Measurements from ENCODE around the gene MYBPH. TPM values are rescaled to one million over a fixed set of nuclear protein-coding genes. Genes with fewer than 3 reads are reported as not detected.

The MYBPH gene, protein sequence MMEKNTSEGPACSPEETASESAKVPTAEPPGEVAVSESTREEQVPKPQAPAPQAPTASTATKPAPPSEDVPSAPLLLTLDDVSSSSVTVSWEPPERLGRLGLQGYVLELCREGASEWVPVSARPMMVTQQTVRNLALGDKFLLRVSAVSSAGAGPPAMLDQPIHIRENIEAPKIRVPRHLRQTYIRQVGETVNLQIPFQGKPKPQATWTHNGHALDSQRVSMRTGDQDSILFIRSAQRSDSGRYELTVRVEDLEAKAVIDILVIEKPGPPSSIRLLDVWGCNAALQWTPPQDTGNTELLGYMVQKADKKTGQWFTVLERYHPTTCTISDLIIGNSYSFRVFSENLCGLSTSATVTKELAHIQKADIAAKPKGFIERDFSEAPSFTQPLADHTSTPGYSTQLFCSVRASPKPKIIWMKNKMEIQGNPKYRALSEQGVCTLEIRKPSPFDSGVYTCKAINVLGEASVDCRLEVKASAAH
- 278 TPM for polyA plus RNA-seq (ENCODE audit: insufficient read length)

DNA sequence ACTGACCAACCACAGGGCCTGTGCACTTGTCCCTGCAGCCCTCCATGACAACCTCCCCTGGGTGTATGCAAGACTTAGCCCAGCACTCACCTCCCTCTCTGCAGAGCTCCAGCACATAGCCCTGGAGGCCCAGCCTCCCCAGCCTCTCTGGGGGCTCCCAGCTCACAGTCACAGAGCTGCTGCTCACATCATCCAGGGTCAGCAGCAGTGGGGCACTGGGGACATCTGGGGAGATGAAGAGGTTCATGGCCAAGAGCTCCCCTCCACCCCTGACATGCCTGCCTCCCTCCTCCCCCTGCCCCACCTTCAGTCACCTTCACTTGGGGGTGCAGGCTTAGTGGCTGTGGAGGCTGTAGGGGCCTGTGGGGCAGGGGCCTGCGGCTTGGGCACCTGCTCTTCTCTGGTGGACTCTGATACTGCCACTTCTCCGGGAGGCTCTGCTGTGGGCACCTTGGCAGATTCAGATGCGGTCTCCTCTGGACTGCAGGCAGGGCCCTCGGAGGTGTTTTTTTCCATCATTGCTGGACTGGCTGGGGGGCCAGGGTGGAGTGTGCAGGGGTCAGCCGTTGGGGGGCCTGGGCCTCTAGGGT, at the start of gene MYBPH:
MYBPH (minus strand) TSS at position 590 of the 590 bp plus-strand sequence; CDS start at position 519, 71 bp downstream.
- DNase-seq (ENCODE audit: low read depth): no peak

DNA sequence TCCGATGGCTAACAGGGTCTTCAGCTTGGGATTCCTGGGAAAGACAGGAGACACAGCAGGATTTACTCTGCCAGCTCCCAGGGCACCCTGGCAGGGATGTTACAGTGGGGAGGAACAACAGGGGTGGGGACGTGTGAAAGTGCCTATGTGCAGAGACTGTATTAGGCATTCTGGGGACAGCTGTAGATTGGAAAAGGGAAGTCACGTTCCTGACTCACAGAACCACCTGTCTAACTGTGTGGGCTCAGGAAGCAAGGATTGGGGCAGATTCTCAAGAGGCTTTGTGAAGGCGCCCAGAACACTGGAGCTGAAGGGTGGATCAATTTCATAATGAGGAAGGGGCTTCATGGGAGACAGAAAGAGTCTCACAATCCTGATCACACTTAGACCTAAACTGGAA, 49.4 kb upstream of the MYBPH start:
- no peak for DNase-seq (ENCODE audit: low read depth)

DNA sequence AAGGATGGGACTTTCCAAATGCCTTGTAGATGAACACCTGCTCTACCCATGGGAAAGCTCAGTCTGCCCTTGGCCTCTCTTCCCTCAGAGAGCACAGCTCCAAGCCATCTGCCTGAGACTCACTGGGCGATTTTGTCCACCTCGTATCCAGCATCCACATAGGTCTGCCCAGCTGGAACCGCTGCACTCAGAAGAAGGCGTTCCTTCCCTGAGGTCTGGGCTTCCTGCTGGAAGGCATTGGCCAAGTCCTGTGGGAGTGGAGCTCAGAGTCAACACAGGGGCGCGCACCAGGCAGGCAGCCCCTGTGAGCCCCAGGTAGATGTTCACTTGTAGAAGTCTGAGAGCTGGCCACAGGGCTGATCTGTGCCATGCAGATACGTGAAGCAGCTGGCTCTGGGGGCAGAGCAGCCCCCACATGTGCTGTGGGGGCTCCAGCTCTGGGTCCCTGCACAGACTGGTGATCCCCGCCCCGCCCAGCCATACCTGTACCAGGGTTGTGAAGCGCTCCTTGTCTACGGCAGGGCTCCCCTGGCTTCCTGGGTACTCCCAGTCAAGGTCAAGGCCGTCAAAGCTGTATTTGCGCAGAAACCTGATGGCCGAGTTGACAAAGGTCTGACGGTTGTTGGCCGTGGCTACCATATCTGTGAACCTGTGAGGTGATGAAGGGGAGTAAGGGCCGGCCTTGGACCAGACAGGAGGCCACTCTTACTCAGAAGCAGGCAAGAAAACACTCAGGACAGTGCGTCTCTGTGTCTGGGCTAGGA, 47.6 kb upstream of the MYBPH start:
- DNase-seq (ENCODE audit: low read depth): no peak

DNA sequence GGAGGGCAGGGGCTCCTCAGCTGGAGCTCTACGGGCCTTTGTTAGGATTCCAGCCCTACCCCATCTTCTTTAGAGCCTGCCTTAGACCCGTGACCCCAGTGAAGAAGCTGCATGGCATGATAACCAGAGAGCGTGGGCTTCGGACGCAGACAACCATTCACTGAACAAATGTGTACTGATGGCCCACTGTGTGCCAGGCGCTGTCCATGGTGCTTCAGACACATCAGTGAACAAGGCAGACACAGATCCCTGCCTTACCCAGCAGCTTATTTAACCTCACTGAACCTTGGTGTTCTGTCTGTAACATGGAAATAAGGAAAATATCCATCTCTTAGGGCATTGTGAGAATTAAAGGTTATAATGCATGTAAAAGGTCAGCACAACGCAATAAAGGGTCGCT, 44.3 kb upstream of the MYBPH start:
- no peak for DNase-seq (ENCODE audit: low read depth)

DNA sequence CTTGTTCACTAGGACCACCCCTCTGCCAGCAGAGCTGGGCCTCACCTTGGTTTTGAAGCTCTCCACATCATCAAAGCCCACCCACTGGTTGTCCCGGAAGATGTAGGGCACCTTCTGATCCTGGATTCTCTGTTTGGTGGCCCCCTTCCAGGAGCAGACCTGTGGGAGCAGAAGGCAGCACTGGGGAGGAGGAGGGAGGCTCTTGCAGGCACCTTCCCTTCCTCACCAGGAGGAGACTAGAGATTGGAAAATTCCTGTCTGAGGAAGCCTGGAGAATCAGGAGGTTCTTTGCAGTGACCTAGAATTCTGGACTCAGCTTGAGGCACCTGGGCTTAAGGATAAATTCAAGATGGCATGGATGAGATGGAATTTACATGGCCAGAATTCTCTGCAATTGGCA, 43.5 kb upstream of the MYBPH start:
- DNase-seq (ENCODE audit: low read depth): no peak

DNA sequence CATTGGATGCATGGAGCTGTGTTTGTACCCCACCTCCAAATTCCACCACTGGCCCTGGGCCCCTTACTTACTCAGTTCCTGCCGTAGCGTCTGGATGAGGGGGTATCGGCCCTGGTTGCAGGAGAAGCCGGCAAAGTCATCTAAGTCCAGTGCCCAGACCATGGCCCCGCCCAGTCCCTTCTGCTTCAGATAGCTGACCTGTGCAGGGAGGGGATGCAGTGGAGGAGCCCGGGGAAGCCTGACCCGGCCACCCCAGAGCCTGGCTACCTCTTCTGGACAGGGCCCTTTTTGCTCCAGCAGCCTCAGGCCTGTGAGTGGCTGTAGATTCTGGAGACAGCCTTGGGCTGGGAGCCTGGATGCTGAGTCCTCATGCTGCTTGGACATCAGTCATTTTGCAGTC, 42.0 kb upstream of the MYBPH start:
- no peak for DNase-seq (ENCODE audit: low read depth)

DNA sequence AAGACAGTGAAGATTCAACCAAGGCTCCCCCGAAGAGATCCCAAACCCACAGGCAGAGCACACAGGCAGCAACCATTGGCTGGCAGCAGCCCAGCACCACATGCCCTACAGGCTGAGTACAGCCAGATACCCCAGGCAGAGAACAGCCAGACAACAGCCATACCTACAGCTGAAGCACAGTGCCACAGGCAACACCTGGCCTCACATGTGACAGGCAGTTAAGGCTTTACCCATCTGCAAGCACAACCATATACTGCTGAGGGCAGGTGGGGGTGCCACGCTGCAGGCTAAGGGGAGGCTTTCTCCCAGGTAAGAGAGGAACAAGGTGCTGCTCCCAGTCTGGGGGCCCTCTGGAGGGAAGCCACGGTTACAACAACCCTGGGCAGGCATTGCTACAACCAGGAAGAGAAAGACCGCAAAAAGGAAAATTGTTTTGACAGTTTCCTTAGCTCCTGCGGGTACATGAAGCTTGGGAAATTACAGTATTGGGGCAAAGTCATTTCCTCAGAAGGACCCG, 41.6 kb upstream of the MYBPH start:
- no peak for DNase-seq (ENCODE audit: low read depth)

DNA sequence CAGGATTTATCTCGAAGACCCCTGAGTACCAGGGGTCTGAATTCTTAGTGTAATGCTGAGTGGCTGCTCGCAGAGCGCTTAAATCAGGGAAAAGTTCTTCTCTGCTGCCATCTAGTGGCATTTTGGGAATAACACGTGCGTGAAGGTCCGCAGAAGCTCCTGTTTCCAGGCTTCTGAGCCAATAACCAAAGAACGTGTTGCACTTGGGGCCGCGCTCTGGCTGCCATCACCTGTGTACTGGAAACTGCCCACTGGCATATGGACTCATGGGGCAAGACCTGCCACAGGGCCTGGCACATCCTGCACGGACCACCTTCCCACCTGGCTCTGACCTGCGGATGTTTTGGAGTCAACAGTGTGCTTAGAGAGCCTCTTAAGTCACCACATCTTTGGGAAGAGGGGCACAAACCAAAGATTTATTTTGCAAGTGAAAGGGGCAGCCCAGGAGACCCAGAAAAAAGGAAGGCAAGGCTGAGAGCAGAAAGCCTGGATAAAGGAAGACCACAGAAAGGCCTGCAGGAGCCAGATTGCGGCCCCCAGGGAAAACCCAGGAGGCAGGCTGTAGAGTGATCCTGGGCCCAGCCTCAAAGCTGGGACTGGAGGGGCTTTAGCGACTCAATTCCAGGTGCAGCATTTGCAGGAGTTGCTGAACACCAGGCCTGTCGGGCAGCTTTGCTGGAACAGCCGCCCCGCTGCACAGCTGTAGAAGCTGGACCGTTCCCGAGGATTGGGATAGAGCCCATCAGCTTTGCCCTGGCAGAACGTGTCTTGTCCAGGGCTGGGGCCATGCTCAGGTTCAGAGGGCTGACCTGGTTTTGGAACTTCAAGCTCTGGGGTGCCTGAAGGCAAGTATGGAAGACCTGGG, 40.9 kb upstream of the MYBPH start:
- DNase-seq (ENCODE audit: low read depth): peak; percentile 51

DNA sequence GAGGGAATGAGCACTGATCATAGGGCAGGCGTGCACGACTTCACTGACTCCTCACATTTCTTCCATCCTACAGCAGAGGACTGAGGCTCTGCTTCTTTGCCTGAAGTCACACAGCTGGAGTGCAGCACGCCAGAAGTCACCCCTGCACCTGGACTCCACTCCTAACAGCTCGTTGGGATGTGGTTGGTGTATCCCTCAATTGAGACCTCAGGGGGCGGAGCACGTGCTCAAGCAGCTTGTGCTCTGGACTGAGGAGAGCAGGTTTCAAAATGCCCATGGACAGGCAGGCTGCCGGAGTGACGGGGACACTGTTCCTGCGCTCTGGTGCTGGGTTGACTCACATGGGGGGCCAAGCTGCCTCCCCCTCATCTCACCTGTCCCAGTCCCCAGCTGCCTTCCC, 39.9 kb upstream of the MYBPH start:
- no peak for DNase-seq (ENCODE audit: low read depth)

DNA sequence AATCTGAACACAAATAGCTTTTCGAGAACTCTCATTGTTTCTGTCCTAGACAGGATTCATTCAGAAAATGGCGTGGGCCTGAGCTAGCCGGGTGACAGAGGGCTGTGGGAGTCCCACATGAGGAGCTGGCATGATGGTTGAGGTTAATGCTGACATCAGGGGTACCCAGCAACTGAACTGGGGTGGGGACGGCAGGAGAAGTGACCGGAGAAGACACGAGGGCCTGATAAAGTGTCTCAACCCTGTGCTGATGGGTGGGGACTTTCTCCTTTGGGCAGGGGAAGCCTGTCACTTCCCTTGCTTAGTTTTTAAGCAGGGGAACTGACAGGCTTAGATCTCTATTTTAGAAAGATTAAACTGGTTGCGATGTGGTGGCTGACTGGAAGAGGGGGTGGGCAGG, 39.2 kb upstream of the MYBPH start:
- DNase-seq (ENCODE audit: low read depth): no peak

DNA sequence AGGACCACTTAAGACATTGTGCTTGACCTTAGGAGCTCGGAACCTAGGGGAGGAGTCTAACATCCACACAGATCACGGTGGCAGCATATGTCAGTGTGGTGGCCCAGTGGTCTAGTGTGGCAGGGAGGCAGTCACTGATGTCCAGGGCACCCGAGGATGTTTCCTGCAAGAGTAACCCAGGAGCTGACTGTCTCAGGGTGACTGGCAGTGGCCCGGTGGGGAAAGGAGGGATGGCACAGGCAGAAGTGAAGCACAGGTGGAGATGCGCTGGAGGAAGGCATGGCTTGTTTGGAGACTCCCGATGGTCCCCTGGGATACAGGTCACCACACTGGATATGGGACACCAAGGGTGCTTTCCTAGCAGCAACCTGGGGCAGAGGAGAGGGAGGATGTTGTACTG, 37.5 kb upstream of the MYBPH start:
- no peak for DNase-seq (ENCODE audit: low read depth)

DNA sequence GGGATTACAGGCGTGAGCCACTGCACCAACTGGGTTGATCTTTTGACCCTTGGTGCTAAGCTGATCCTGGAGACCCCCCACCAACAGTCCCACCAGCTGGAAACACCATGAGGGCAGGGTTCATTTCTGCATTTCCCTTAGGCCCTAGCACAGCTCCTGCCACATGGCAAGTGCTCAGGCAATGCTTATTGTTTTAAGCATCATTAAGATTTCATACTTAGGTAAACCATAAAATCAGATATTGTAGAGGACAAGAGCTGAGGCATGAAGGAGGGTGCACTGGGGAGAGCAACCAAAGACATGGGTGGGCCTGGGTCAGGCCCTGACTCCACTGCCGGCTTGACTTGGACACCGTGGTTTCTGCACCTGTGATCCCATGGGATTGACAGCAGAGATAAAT, 36.2 kb upstream of the MYBPH start:
- DNase-seq (ENCODE audit: low read depth): no peak

DNA sequence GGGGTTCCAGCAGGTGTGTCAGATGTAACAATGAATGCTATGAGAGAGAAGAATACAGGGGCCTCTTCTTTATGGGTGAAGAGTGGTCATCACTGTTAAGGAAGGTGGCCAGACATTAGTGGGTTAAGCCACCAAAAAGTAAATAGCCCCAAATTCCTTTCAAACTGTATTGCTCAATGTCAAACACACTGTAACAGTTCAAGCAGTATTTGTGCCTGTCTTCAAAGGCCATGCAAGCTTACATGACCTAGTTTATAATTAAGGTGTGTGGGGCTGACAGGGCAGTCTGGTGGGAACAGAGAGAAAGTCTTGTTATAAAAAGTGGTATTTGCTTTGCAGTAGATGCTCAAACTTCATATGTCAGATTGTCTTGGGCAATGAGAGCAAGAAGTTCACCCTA, 35.4 kb upstream of the MYBPH start:
- no peak for DNase-seq (ENCODE audit: low read depth)

DNA sequence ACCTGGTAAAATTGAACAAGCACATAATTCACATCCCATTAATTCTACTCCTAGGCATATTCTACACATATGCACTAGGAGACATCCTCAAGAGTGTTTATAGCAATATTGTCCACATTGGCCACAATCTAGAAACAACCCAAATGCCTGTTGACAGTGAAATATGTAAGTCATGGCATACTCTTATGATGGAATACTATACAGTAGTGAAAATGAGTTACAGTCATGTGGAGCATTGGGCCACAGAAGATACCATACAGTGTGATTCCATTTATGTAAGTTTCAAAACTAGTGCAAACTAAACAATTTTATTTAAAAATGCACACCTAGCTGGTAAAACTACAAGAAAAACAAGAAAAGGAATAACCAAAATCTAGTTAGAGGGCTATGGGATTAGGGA, 34.7 kb upstream of the MYBPH start:
- DNase-seq (ENCODE audit: low read depth): no peak

DNA sequence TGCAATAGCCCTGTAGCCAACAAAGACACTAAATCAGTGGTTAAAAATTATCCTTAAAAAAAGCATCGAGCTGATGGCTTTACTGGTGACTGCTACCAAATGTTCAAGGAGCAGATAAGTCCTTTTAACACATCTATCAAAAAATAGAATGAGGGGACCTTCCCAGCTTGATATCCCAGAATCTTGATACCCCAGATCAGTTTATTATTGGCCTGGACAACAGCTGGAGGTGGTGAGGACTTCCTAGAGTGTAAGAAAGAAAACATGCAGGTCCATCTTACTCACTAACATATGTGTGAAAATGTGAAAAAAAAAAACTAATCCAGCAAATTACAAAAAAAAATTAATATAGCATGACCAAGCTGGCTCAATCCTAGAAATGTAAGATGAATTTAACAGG, 32.6 kb upstream of the MYBPH start:
- DNase-seq (ENCODE audit: low read depth): no peak

DNA sequence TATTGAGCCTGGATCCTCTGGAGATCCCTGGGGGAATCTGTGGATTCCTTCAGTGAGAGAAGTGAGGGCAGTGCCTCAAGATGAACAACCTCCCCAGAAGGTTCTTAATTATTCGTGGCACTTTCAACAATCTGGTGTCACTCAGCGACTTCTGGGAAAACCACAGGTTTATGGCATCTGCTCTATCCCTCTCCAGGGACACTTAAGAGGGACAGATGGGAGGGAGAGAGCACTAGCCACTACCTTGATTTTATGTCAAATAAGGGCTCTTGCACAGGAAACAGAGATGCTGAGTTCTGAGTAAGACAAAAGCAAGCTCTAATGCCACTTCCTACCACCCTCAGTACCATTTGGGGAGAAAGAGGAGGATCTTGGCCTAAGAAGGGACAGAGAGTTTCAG, 32.1 kb upstream of the MYBPH start:
- no peak for DNase-seq (ENCODE audit: low read depth)

DNA sequence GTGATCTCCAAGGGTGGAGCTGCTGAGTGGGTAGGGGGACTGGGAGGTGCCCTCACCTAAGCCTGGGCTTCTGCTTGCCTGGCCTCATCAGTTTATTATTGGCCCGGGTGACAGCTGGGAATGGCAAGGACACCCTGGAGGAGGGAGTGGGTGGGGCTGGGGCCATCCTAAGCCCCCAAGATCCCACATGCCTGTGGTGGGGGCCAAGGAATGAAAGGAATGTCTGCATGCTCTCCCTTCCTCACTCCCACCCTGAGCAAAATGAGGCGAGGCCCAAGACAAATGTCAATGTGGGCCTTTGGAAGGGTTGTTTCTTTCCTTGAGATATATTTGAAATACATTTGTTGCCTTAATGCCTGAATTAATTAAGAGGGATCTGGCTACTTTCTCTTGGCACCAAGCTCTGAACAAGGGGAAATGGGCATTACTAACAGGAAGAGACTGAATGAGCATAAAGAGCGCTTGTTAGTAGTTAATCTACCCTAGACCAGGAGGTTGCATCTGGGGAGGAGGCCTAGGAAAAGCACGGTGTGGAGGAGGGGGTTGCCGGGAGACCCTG, 30.6 kb upstream of the MYBPH start:
- DNase-seq (ENCODE audit: low read depth): no peak

DNA sequence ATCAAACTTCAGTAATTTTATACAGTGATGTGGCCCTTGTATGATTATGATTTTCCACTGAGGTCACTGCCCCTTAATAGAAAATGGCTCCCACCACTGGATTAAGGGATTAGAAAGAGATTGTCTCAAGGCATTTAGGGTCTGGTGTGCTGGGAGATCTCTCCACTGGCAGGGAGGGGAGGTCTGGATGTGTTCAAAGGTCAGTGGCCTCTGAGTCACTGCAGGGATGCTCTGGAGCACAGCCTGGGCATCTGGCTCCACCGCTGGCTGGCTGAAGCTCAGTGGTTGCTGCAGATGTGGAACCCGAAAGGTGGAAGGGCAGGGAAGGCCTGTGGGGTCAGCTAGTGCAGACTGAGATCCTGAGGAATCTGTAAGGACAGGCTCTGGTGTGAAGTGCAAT, 29.1 kb upstream of the MYBPH start:
- DNase-seq (ENCODE audit: low read depth): no peak

DNA sequence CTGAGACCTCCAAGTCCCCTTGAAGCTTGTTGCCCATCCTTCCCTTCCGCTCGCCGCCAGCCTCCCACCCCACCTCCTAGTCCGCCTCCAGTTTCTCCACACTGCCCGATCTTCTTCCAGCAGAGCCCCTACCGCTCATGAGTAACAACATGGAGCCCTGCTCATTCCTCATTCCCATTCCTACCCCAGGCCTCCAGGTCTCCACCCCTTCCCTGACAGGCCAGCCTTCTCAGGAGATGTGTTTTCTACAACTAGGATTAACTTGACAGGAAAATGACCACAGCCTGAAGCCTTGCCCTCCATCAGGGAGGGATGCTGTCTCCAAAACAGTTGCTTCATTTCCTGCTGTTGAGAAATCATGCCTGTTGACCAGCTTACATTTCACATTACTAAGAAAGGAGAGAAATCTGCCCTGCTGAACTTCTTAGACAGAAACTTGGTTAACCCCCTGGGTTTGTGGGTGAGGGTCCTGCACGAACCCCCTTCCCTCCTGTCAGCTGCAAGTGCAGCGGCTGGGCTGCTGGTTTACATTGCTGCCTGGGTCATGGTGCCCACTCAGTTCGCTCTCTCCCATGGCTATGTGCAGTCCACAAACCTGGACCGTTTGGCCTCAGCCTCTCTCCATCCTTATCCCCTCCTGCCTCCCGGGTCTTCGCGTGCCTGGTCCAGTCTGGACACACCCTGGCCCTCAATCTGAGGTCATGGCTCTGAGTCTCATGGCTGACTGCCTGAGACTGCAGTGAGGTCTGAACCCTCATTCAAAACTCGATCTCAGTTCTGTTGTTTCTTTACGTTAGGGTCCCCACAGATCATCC, 27.0 kb upstream of the MYBPH start:
- DNase-seq (ENCODE audit: low read depth): peak; percentile 4

DNA sequence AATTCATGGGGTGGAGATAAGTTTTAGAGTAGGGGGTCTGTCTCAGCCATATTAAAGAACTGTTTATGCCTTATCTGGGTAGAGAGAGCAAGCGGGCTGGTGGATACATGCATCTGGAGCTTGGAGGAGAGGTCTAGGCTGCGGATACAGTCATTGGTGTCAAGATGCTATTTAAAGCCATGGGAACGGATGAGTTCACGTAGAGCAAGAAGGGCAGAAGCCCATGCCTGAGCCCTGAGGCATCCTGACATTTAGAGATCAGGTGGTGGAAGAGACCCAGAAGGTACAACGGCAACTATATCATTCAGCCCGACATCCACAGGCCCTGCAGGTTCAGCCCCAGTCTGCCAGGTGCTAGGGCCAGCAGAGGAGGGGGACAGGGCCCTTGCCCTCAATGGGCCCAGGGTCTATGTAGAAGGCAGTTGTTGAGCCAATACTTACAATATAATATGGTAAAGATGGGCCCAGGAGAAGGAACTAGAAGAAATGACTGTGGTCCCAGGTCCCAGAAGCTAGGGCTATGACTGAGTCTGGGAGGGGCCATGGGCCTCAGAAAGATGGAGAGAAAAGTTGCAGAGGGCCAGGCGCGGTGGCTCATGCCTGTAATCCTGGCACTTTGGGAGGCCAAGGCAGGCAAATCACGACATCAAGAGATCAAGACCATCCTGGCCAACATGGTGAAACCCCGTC, 26.0 kb upstream of the MYBPH start:
- no peak for DNase-seq (ENCODE audit: low read depth)
